Measurements from ENCODE around the gene ZNF592. TPM values are rescaled to one million over a fixed set of nuclear protein-coding genes. Genes with fewer than 3 reads are reported as not detected.

The ZNF592 gene
- total RNA-seq, 1 experiment from 2014 or later: 34.6 TPM

DNA sequence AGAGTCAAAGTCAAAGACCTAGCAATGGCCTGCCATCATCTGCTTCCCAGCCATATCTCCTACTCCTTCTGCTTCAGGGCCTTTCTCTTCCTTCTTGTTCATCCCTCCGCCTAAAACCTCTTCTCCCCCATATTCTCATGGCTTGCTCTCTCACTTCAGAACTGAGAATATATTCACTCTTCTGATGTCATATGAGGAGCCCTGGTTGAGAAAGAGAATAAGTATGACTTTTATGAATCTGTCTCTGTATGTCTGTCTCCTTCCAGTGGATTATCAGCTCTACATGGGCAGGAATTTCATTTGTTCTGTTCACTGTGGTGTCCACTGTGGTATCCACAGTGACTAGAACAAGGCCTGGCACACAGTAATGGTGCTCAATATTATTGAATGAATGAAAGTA lies 11.8 kb downstream of the ZNF592 start:
- Histone ChIP-seq H2AFZ (ENCODE audit: low read length) (no peak overlapping the region), H3K9me3 (ENCODE audit: control insufficient read depth, low read depth, low read length) (no peaks in the 10 kb centered on the region), H3K4me1 (ENCODE audit: insufficient read depth, low read length) (no peaks in the 10 kb centered on the region), H3K23me2 (ENCODE audit: insufficient read length, low read depth, low read length, poor library complexity, severe bottlenecking) (no peaks in the 10 kb centered on the region), H2BK20ac (ENCODE audit: low read depth, low read length, poor library complexity, severe bottlenecking) (no peak overlapping the region), H3K79me2 (ENCODE audit: insufficient read depth, low read length) (peaks cover 21% of the 10 kb centered on the region), H3K79me1 (ENCODE audit: insufficient read depth, low read depth, low read length, poor library complexity, severe bottlenecking) (peaks cover 19% of the 10 kb centered on the region), H3K56ac (ENCODE audit: insufficient read length, low read depth, low read length) (no peak overlapping the region), H3K14ac (ENCODE audit: insufficient read depth, low read length) (no peak overlapping the region), H3K4ac (ENCODE audit: low read depth, low read length) (no peak overlapping the region), H3K27ac (ENCODE audit: insufficient read length, low read depth, low read length) (no peak overlapping the region), H4K8ac (replicated peaks; ENCODE audit: insufficient read length, low read depth, low read length) (peak overlapping the region; percentile 47), H2BK5ac (ENCODE audit: insufficient read length, low read length) (no peak overlapping the region), H2AK5ac (ENCODE audit: insufficient read length, low read length) (no peak overlapping the region), H3K18ac (ENCODE audit: insufficient read length, low read depth, low read length) (no peak overlapping the region), H3T11ph (ENCODE audit: low read length) (no peak overlapping the region), H3K4me2 (ENCODE audit: insufficient read depth, insufficient read length, low read length) (no peak overlapping the region), H4K20me1 (ENCODE audit: control insufficient read depth, insufficient read depth, insufficient read length) (no peaks in the 10 kb centered on the region), H4K5ac (ENCODE audit: insufficient read length, low read depth, low read length) (no peak overlapping the region), H4K91ac (ENCODE audit: insufficient read length, low read depth, low read length) (no peak overlapping the region), H2BK15ac (ENCODE audit: low read depth, low read length) (no peak overlapping the region), H2BK12ac (ENCODE audit: insufficient read length, low read depth, low read length) (no peak overlapping the region), H3K9ac (ENCODE audit: extremely low read depth, insufficient read length, low read length) (no peak overlapping the region), H3K27me3 (ENCODE audit: insufficient read depth, low read length) (no peaks in the 10 kb centered on the region), H2BK120ac (ENCODE audit: low read depth, low read length, poor library complexity, severe bottlenecking) (no peak overlapping the region), H3K23ac (ENCODE audit: insufficient read length, low read depth, low read length) (no peak overlapping the region)
- DNase-seq: no peak
- no peaks in the 10 kb centered on the region for H3K27me3 Mint-ChIP-seq (ENCODE audit: low read depth)
- no peak overlapping the region for H3K4me3 Mint-ChIP-seq
- peaks cover 0 to 8% (median 5%) of the 10 kb centered on the region in 3 experiments; a peak in 4 of 7 replicates for H3K36me3 Mint-ChIP-seq (ENCODE audit: insufficient read depth in 1 of 3, low read depth in 3 of 3)
- H3K4me1 Mint-ChIP-seq: peaks cover 10 to 11% of the 10 kb centered on the region in 2 experiments
- no peak overlapping the region for H3K27ac Mint-ChIP-seq
- no peaks in the 10 kb centered on the region for H3K9me3 Mint-ChIP-seq
- WGBS (ENCODE audit: extremely low coverage, insufficient read length, low lambda C conversion rate): no CpG with 5 or more reads among the region's 1 CpG
- no peak for TF ChIP-seq CTCF (conservative IDR thresholded peaks at IDR 0.05)

All from H9 (cell line).